Brain microvascular endothelial cell (primary cell): ENCODE data around the gene KRT39.

Source experiments
- DNase-seq: peaks from one replicate; pipeline ENCODE4 v3.0.0-alpha.2; 2020
- H3K27ac ChIP-seq: fragments of 250-450 bp; sonication (Bioruptor Pico); 2 replicates; pipeline ENCODE4 v1.5.1; 2020; ENCODE audit warnings: mild to moderate bottlenecking, moderate library complexity
- H3K27me3 ChIP-seq: fragments of 250-450 bp; sonication (Bioruptor Pico); replicated peaks from 2 replicates; pipeline ENCODE4 v1.5.1; 2020; ENCODE audit warnings: mild to moderate bottlenecking
- H3K36me3 ChIP-seq: fragments of 250-450 bp; sonication (Bioruptor Pico); replicated peaks from 2 replicates; pipeline ENCODE4 v1.5.1; 2020; ENCODE audit warnings: mild to moderate bottlenecking
- H3K4me3 ChIP-seq: 2 replicates; pipeline ENCODE4 v1.5.1; 2011; ENCODE audit warnings: low read depth, mild to moderate bottlenecking, control low read depth, low read length, moderate library complexity
- CTCF ChIP-seq: IDR thresholded peaks from 2 replicates; pipeline ENCODE4 v1.5.1; 2011; ENCODE audit warnings: low read depth, mild to moderate bottlenecking, moderate library complexity, low read length, control low read depth, inconsistent platforms; ENCODE audit errors: missing control alignments
- in situ Hi-C: cut with HindIII; loops from 2 replicates; pipeline ENCODE4 v1.10.0; 2017; ENCODE audit warnings: low sequenced_read_pairs, low pct_ligation_motif_present

KRT39 gene

GRCh38 chr17:41009936-41010335, 43.2 kb upstream of the KRT39 start:
- H3K27me3 ChIP-seq: no peaks in the 10 kb centered on the region
- no peak overlapping the region for H3K4me3 ChIP-seq
- H3K27ac ChIP-seq: no peak overlapping the region
- no peaks in the 10 kb centered on the region for H3K36me3 ChIP-seq
- no peak for DNase-seq
- TF ChIP-seq CTCF: no peak
- in situ Hi-C loops: no loop called here

GRCh38 chr17:41009301-41009760, 42.6 kb upstream of the KRT39 start:
- Histone ChIP-seq H3K36me3 (no peaks in the 10 kb centered on the region), H3K27me3 (no peaks in the 10 kb centered on the region), H3K27ac (no peak overlapping the region), H3K4me3 (no peak overlapping the region)
- no peak for TF ChIP-seq CTCF
- in situ Hi-C loops: no loop called here
- no peak for DNase-seq

- Histone ChIP-seq H3K36me3 (no peaks in the 10 kb centered on the region), H3K4me3 (no peak within 1 kb of the TSS), H3K27ac (no peak within 1 kb of the TSS), H3K27me3 (no peaks in the 10 kb centered on the region)
- in situ Hi-C loops: no loop called here
- no peak for TF ChIP-seq CTCF
- no peak for DNase-seq
Measured at GRCh38 chr17:41008811-41009210, 42.1 kb upstream of the KRT39 start, which contains the start of gene KRTAP3-1. Gene KRTAP3-1 (minus strand): TSS chr17:41009128. CDS start chr17:41009074, 54 bp downstream.

GRCh38 chr17:41004397-41004796, 37.6 kb upstream of the KRT39 start:
- in situ Hi-C loops: no loop called here
- H3K27ac ChIP-seq: no peak overlapping the region
- no peaks in the 10 kb centered on the region for H3K27me3 ChIP-seq
- H3K36me3 ChIP-seq: no peaks in the 10 kb centered on the region
- H3K4me3 ChIP-seq: no peak overlapping the region
- TF ChIP-seq CTCF: no peak
- no peak for DNase-seq

GRCh38 chr17:41003926-41004325, 37.2 kb upstream of the KRT39 start:
- no peak for DNase-seq
- Histone ChIP-seq H3K4me3 (no peak overlapping the region), H3K27me3 (no peaks in the 10 kb centered on the region), H3K36me3 (no peaks in the 10 kb centered on the region), H3K27ac (no peak overlapping the region)
- no peak for TF ChIP-seq CTCF
- in situ Hi-C loops: no loop called here

GRCh38 chr17:41002814-41003213, 36.1 kb upstream of the KRT39 start:
- H3K4me3 ChIP-seq: no peak overlapping the region
- no peak for DNase-seq
- no peaks in the 10 kb centered on the region for H3K36me3 ChIP-seq
- in situ Hi-C loops: no loop called here
- no peaks in the 10 kb centered on the region for H3K27me3 ChIP-seq
- no peak for TF ChIP-seq CTCF
- no peak overlapping the region for H3K27ac ChIP-seq
